Fibroblast of lung (primary cell): ENCODE measurements around the gene TGFBR3L. TPM values are rescaled to one million over a fixed set of nuclear protein-coding genes. Genes with fewer than 3 reads are reported as not detected.

Source experiments
- DNase-seq, 2 donors: peaks; one replicate each; pipeline versions ENCODE4 v3.0.0 to v3.0.0-alpha.2; 2010; ENCODE audit warnings: low read depth in 2 of 2
- H2AFZ ChIP-seq: 2 replicates; pipeline ENCODE4 v1.5.1; 2012; ENCODE audit warnings: low read length, control low read depth, inconsistent platforms
- H3K27ac ChIP-seq: 2 replicates; pipeline ENCODE4 v1.5.1; 2011; ENCODE audit warnings: low read length, control low read depth; ENCODE audit not compliant: insufficient read depth
- H3K27me3 ChIP-seq: 2 replicates; pipeline ENCODE4 v1.5.1; 2011; ENCODE audit warnings: mild to moderate bottlenecking, low read length; ENCODE audit not compliant: control insufficient read depth, insufficient read depth
- H3K36me3 ChIP-seq: 2 replicates; pipeline ENCODE4 v1.5.1; 2011; ENCODE audit warnings: low read length; ENCODE audit not compliant: control insufficient read depth, insufficient read depth
- H3K4me1 ChIP-seq: 2 replicates; pipeline ENCODE4 v1.5.1; 2011; ENCODE audit warnings: low read length; ENCODE audit not compliant: control insufficient read depth, insufficient read depth; ENCODE audit errors: extremely low read depth
- H3K4me2 ChIP-seq: 2 replicates; pipeline ENCODE4 v1.5.1; 2011; ENCODE audit warnings: low read length, control low read depth; ENCODE audit not compliant: insufficient read depth; ENCODE audit errors: extremely low read depth
- H3K4me3 ChIP-seq, 4 experiments: fragments of 200-600 bp in 1 of 4; sonication (generic) in 1 of 4; replicated peaks in 1 of 4; 2 replicates each; pipeline ENCODE4 v1.5.1; 2011 to 2016; ENCODE audit warnings: low read length in 4 of 4, low read depth in 3 of 4, mild to moderate bottlenecking in 3 of 4, control low read depth in 2 of 4, inconsistent platforms in 1 of 4, mixed read lengths in 1 of 4; ENCODE audit not compliant: insufficient read depth in 1 of 4; ENCODE audit errors: control extremely low read depth in 1 of 4
- H3K79me2 ChIP-seq: 2 replicates; pipeline ENCODE4 v1.5.1; 2012; ENCODE audit warnings: mild to moderate bottlenecking, low read length, inconsistent platforms; ENCODE audit not compliant: control insufficient read depth, insufficient read depth
- H3K9ac ChIP-seq: 2 replicates; pipeline ENCODE4 v1.5.1; 2011; ENCODE audit warnings: mild to moderate bottlenecking, low read length, control low read depth; ENCODE audit not compliant: insufficient read depth
- H3K9me3 ChIP-seq: 2 replicates; pipeline ENCODE4 v1.5.1; 2012; ENCODE audit warnings: low read depth, low read length; ENCODE audit not compliant: control insufficient read depth, insufficient read depth
- H4K20me1 ChIP-seq: 2 replicates; pipeline ENCODE4 v1.5.1; 2011; ENCODE audit warnings: low read length; ENCODE audit not compliant: control insufficient read depth, insufficient read depth; ENCODE audit errors: extremely low read depth
- CTCF ChIP-seq, 2 donors: IDR thresholded peaks in 1 of 2; conservative IDR thresholded peaks in 1 of 2; 1 replicate in 1 of 2; 2 replicates in 1 of 2; pipeline ENCODE4 v1.5.1; 2011 to 2012; ENCODE audit warnings: low read length in 2 of 2, control low read depth in 1 of 2, inconsistent platforms in 1 of 2, low read depth in 1 of 2, mild to moderate bottlenecking in 1 of 2
- EZH2 ChIP-seq: IDR thresholded peaks from 2 replicates; pipeline ENCODE4 v1.5.1; 2012; ENCODE audit warnings: low read length, control low read depth, mild to moderate bottlenecking; ENCODE audit errors: missing control alignments
- polyA plus RNA-seq, 2 donors: library from polyadenylated mRNA; depleted of rRNA in 1 of 2; stranded (reverse) in 1 of 2; unstranded in 1 of 2; fragments of >200 nt; gene quantifications; 2 replicates each; pipeline ENCODE4 v1.2.1, GENCODE V29; 2011 to 2012; ENCODE audit warnings: missing spikeins in 1 of 2
- total RNA-seq: library from RNA; depleted of rRNA; stranded (reverse); fragments of >200 nt; gene quantifications from 2 replicates; pipeline ENCODE4 v1.2.1, GENCODE V29; 2014

The TGFBR3L gene
- total and polyA plus RNA-seq, 2 donors (not counting 1 experiment from before 2014, with no cell fraction given): 1.3 TPM; not detected in 1

GRCh38 chr19:7965259-7965841, 50.7 kb downstream of the TGFBR3L start:
- Histone ChIP-seq H2AFZ (no peak overlapping the region), H3K4me2 (no peak overlapping the region), H3K36me3 (peaks cover 10% of the 10 kb centered on the region), H3K4me3 (no peak overlapping the region), H3K4me1 (no peaks in the 10 kb centered on the region), H3K27ac (no peak overlapping the region), H3K9me3 (no peaks in the 10 kb centered on the region), H3K27me3 (no peaks in the 10 kb centered on the region), H3K79me2 (no peaks in the 10 kb centered on the region), H4K20me1 (peaks cover 2% of the 10 kb centered on the region), H3K9ac (no peak overlapping the region)
- DNase-seq: no peak
- TF ChIP-seq CTCF (conservative IDR thresholded peaks at IDR 0.05 in 1 of 2, IDR thresholded peaks at IDR 0.05 in 1 of 2; ENCODE audit: low read depth in 1 of 2, low read length in 2 of 2): no peak
- no peak for TF ChIP-seq EZH2

- Histone ChIP-seq H3K36me3 (peaks cover 10% of the 10 kb centered on the region), H3K4me2 (no peak overlapping the region), H3K27me3 (no peaks in the 10 kb centered on the region), H3K9me3 (no peaks in the 10 kb centered on the region), H4K20me1 (peaks cover 2% of the 10 kb centered on the region), H3K4me3 (no peak overlapping the region), H2AFZ (no peak overlapping the region), H3K79me2 (no peaks in the 10 kb centered on the region), H3K27ac (no peak overlapping the region), H3K4me1 (no peaks in the 10 kb centered on the region), H3K9ac (no peak overlapping the region)
- TF ChIP-seq CTCF (conservative IDR thresholded peaks at IDR 0.05 in 1 of 2, IDR thresholded peaks at IDR 0.05 in 1 of 2; ENCODE audit: low read depth in 1 of 2, low read length in 2 of 2) (no peak), EZH2 (no peak)
- no peak for DNase-seq
Measured at GRCh38 chr19:7965921-7966665, 51.5 kb downstream of the TGFBR3L start.

GRCh38 chr19:7968008-7968795, 53.6 kb downstream of the TGFBR3L start:
- Histone ChIP-seq H3K4me2 (no peak overlapping the region), H3K36me3 (peaks cover 12% of the 10 kb centered on the region), H3K4me1 (no peaks in the 10 kb centered on the region), H4K20me1 (peaks cover 2% of the 10 kb centered on the region), H3K9me3 (no peaks in the 10 kb centered on the region), H2AFZ (no peak overlapping the region), H3K4me3 (no peak overlapping the region), H3K27me3 (no peaks in the 10 kb centered on the region), H3K9ac (no peak overlapping the region), H3K27ac (no peak overlapping the region), H3K79me2 (no peaks in the 10 kb centered on the region)
- no peak for DNase-seq
- TF ChIP-seq CTCF (conservative IDR thresholded peaks at IDR 0.05 in 1 of 2, IDR thresholded peaks at IDR 0.05 in 1 of 2; ENCODE audit: low read depth in 1 of 2, low read length in 2 of 2) (no peak), EZH2 (no peak)
